ENCODE data around the gene GOLGA7B.
A peak's percentile ranks its signal among the peaks of the same experiment; 100 is the strongest.

Gene GOLGA7B

DNA sequence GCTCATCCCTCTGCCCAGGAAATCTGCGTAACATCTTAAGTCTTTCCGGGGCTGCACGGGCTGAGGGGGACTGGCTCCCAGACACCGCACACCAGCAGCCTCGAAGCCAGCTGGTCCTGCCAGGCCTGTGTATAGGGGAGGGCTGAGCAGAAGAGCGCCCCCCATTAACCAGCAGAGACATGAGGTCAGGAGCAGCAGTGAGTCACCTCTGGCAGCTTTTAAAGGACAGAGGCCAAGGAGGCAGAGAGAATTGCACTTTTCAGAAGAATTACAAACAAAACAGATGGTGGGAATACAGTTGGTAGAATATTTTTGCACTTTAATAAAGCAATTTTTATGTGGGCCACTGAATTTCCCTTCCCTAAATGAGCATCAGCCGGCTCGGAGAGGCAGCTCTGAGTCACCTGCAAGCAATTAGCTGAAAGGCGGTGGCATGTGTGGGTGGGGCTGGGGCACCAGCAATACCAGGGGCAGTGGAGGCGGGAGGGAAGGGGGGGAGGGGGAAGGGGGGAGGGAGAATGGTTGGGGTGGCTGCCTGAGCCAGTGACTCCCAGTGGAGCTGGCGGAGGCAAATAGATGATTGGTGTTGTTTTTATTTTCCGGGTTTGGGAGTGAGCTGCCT, 39.1 kb downstream of the GOLGA7B start:
- H3K9ac ChIP-seq (ENCODE audit: low read depth, low read length): peak overlapping the region; percentile 40
- no peaks in the 10 kb centered on the region for H3K36me3 ChIP-seq (ENCODE audit: insufficient read depth, low read length)
- H3K4me1 ChIP-seq (ENCODE audit: insufficient read depth, low read length): peaks cover 24% of the 10 kb centered on the region
- H3K9me3 ChIP-seq (ENCODE audit: control insufficient read depth, insufficient read depth, low read length): no peaks in the 10 kb centered on the region

DNA sequence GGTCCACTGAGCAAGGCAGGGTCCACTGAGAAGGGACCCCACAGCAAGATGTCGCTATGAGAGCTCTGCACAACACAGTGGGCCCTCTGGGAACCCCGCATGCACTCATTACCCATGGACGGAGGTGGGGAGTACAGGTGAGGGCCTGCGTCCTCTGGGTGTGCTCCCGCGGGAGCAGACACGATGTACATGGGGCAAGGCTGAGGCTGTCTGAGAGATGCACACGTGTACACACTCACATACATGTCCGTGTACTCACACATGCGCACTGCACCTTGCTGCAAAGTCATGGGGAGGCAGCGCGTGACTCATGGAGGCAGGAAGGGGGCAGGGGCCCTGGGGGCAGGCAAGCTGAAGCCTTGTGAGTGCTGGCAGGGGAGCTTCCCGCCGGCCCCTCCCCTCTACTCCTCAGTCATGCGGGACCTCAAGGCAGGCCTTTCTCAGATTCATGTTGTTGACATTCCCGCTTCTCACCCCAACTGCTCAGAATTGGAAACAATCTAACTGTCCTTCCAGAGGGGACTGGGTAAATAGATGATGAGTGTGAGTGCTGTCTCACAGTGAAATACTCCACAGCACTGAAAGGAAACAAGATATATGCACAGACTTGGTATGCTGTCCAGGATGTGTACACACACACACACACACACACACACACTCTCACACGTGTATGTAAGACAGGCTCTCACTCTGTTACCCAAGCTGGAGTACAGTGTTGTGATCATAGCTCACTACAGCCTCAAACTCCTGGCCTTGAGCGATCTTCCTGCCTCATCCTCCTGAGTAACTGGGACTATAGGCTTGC, 40.0 kb downstream of the GOLGA7B start:
- Histone ChIP-seq H3K36me3 (ENCODE audit: insufficient read depth, low read length) (no peaks in the 10 kb centered on the region), H3K9me3 (ENCODE audit: control insufficient read depth, insufficient read depth, low read length) (no peaks in the 10 kb centered on the region), H3K9ac (ENCODE audit: low read depth, low read length) (peak overlapping the region; percentile 40), H3K4me1 (ENCODE audit: insufficient read depth, low read length) (peaks cover 24% of the 10 kb centered on the region)

DNA sequence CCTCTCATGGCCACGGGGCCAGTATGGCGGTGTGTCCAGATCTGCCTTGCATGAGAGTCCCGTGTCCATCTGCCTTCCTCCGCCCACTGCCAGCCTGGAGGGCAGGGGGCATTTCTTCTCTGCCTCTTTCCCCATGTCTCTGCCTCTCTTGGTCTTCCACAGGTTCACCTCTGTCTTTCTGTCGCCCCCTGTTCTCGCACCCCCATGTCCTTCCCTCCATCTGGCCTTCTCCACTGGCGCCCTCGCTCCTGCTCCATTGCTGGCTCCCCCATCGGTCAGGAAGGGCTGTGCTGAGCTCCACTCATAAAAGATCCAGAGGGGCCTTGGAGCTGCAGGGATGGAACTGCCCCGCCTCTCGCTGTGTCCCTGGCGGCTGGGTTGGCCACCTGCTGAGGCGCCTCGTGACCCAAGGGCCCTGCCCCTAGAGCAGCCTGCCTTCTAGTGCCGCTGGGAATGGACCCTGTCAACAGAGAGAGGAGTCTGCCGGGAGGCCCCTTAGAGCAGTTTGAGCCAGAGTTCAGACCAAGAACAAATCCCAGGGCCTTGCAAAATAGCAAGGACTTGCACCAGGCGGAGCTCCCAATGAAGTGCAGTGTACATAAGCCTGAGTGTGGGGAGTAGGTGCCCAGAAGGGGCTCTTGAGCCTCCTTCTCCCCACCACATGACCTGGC, 42.0 kb downstream of the GOLGA7B start:
- Histone ChIP-seq H3K4me1 (ENCODE audit: insufficient read depth, low read length) (peaks cover 24% of the 10 kb centered on the region), H3K36me3 (ENCODE audit: insufficient read depth, low read length) (no peaks in the 10 kb centered on the region), H3K9ac (ENCODE audit: low read depth, low read length) (no peak overlapping the region), H3K9me3 (ENCODE audit: control insufficient read depth, insufficient read depth, low read length) (no peaks in the 10 kb centered on the region)

DNA sequence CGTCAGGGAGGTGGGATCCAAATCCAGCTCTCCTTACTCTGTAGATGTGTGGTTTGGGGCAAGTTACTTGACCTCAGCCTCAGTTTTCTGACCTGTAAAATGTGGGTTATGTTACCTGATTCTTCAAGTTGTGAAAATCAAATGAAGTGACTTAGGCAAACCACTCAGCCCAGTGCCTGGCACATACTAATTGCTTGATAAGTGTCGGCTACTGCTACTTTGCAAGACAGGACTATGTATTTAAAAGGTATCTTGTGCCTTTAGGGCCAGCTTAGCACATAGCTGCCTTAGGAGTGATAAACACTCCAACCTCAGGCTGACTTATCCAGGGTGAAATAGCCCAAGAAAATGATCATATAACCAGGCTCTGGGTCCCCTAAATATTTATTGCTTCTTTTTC, 42.9 kb downstream of the GOLGA7B start:
- Histone ChIP-seq H3K36me3 (ENCODE audit: insufficient read depth, low read length) (no peaks in the 10 kb centered on the region), H3K9ac (ENCODE audit: low read depth, low read length) (no peak overlapping the region), H3K4me1 (ENCODE audit: insufficient read depth, low read length) (peaks cover 24% of the 10 kb centered on the region), H3K9me3 (ENCODE audit: control insufficient read depth, insufficient read depth, low read length) (no peaks in the 10 kb centered on the region)

DNA sequence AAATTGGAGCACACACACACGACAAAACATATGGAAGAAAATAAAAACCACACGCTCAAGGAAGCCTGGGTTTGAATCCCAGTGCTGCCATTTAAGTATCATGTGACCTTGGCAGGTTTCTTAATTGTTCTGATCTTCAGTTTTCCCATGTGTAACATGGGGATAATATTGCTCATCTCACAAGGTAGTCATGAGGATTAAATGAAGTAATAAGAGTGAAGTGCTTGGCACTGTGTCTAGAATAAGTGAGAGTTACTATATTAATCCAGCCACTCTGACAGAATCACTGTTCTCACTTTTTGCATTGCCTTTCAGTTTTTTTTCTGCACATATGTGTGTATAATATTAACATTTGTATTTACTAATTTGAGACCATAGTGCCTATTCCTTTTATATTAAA, 43.3 kb downstream of the GOLGA7B start:
- Histone ChIP-seq H3K36me3 (ENCODE audit: insufficient read depth, low read length) (no peaks in the 10 kb centered on the region), H3K4me1 (ENCODE audit: insufficient read depth, low read length) (peaks cover 20% of the 10 kb centered on the region), H3K9ac (ENCODE audit: low read depth, low read length) (no peak overlapping the region), H3K9me3 (ENCODE audit: control insufficient read depth, insufficient read depth, low read length) (no peaks in the 10 kb centered on the region)

DNA sequence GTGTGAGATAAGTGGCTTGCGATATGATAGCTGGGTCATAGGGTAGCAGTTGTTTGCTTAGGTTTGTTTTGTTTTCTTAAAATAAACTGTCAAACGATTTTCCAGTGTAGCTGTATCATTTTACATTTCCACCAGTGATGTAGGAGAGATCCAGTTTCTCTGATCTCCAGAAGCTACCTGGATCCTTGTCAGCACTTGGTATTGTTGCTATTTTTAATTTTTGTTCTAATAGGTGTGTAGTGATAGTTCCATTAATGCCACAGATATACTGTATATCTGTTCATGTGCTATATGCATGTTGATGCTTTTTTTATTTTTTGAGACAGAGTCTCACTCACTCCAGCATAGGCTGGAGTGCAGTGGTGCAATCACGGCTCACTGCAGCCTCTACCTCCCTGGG, 44.4 kb downstream of the GOLGA7B start:
- Histone ChIP-seq H3K4me1 (ENCODE audit: insufficient read depth, low read length) (peaks cover 17% of the 10 kb centered on the region), H3K36me3 (ENCODE audit: insufficient read depth, low read length) (no peaks in the 10 kb centered on the region), H3K9me3 (ENCODE audit: control insufficient read depth, insufficient read depth, low read length) (no peaks in the 10 kb centered on the region), H3K9ac (ENCODE audit: low read depth, low read length) (no peak overlapping the region)

DNA sequence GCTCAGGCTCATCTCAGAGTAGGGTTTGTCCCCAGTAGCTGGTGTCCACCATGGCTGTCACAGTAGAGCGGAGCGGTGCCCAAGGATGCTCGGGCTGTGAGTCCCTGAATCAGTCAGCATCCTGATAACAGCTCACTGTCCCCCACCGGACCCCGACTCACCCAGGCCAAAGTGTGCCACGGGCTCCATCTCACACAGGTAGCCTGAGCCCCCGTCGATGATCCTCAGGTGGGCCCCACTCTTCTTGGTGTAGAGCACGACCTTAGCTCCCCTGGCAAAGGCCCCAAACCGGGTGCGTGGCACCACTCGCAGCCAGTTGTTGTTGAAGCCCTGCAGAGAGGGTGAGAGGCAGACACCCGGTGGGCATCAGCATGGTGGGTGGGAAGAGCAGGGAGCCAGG, 45.4 kb downstream of the GOLGA7B start:
- Histone ChIP-seq H3K9me3 (ENCODE audit: control insufficient read depth, insufficient read depth, low read length) (no peaks in the 10 kb centered on the region), H3K36me3 (ENCODE audit: insufficient read depth, low read length) (no peaks in the 10 kb centered on the region)

DNA sequence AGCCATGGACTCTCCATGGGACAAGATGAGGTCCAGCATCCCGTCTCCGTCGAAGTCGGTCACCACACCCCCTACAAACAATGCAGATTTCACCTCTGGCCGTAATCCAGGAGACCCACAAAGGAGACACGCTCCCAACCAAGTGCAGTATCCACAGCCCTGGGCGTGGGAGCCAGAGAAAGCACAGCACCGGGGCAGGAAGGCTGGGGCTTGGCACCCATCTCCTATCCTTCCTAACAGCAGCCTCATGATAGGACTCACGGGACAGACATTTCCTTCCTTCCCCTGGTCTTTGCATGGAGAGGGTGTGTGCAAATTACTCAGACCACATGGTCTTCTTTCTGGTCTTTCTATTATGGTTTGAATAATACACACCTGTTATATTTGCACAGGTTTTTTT, 46.3 kb downstream of the GOLGA7B start:
- peaks cover 6% of the 10 kb centered on the region; the same call in 1 of the 2 replicates for H3K4me1 ChIP-seq (ENCODE audit: insufficient read depth, low read length)
- H3K36me3 ChIP-seq (ENCODE audit: insufficient read depth, low read length): no peaks in the 10 kb centered on the region
- no peaks in the 10 kb centered on the region for H3K9me3 ChIP-seq (ENCODE audit: control insufficient read depth, insufficient read depth, low read length)
- no peak overlapping the region for H3K9ac ChIP-seq (ENCODE audit: low read depth, low read length)

More for the DNA sequence above, 45.4 kb downstream of the GOLGA7B start:
- H3K4me1 ChIP-seq (ENCODE audit: insufficient read depth, low read length): peaks cover 11% of the 10 kb centered on the region
- H3K9ac ChIP-seq (ENCODE audit: low read depth, low read length): no peak overlapping the region

DNA sequence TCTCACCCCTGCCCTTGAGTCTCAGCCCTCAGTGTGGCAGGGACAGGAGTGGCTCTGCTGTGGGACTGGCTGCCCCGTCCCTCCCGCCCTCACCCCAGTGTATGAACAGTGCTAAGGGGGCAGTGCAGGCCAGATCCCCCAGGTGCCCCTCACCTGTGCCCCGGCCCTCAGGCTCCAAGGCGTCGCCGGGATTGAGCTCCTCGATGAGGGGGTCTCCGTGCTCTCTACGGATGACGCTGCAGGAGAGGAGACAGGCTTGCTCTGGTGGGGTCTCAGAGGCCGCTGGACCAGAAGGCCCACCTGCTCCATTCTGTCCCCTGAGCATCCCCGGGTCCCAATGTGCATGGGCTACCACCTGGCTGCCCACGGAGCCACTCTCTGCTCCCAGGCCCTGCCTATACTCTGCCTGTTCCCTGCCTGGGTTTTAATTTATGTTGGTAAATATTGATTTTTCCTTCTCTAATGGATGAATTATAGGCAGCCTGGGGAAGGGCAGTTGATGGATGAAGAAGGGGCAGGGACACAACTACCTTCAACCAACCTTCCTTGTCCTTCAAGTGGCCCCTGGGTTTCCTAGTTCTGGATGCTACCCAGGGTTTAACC, 47.2 kb downstream of the GOLGA7B start:
- H3K9me3 ChIP-seq (ENCODE audit: control insufficient read depth, insufficient read depth, low read length): no peaks in the 10 kb centered on the region
- H3K36me3 ChIP-seq (ENCODE audit: insufficient read depth, low read length): no peaks in the 10 kb centered on the region
- peaks cover 6% of the 10 kb centered on the region; the same call in 1 of the 2 replicates for H3K4me1 ChIP-seq (ENCODE audit: insufficient read depth, low read length)
- H3K9ac ChIP-seq (ENCODE audit: low read depth, low read length): no peak overlapping the region

DNA sequence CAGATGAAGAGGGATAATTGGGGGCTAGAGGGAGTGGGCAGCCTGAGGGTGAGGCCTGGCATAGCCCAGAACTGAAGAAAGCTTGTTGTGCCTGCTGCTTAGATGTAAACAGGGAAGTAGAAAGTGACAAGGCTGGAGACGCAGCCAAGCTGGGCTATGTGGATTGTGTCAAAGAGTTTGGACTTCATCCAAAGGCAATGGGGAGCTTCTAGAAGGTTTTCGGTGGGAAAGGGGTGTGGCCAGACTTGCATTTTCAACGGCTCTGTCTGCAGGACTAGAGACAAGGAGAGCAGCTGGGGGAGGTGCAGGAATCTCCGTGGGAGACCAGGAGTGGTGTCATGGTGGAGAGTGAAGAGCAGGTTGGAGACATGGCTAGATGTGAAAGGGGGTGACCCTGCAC, 48.8 kb downstream of the GOLGA7B start:
- no peaks in the 10 kb centered on the region for H3K36me3 ChIP-seq (ENCODE audit: insufficient read depth, low read length)
- H3K9ac ChIP-seq (ENCODE audit: low read depth, low read length): no peak overlapping the region
- peaks cover 6% of the 10 kb centered on the region; the same call in 1 of the 2 replicates for H3K4me1 ChIP-seq (ENCODE audit: insufficient read depth, low read length)
- no peaks in the 10 kb centered on the region for H3K9me3 ChIP-seq (ENCODE audit: control insufficient read depth, insufficient read depth, low read length)

DNA sequence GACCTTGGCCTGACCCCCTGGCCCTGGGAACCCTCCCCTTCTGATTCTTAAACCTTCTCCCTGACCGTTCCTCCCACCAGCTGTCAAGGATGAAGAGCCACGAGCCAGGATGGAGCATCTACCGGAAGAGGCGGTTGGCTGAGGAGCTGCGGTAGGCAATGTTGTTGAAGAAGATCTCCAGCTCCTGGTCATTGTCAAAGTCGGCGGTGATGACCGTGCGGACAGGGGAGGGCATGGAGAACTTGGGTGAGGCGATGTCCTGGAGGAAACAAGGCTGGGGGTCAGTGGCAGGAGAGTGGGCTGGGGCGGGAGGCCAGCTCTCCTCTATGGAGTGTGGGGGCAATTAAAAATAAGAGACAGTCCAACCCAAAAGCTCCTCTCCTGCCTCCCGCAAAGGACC, 51.7 kb downstream of the GOLGA7B start:
- Histone ChIP-seq H3K36me3 (ENCODE audit: insufficient read depth, low read length) (no peaks in the 10 kb centered on the region), H3K9ac (ENCODE audit: low read depth, low read length) (no peak overlapping the region), H3K4me1 (ENCODE audit: insufficient read depth, low read length) (peaks cover 10% of the 10 kb centered on the region; the same call in 1 of the 2 replicates), H3K9me3 (ENCODE audit: control insufficient read depth, insufficient read depth, low read length) (no peaks in the 10 kb centered on the region)

DNA sequence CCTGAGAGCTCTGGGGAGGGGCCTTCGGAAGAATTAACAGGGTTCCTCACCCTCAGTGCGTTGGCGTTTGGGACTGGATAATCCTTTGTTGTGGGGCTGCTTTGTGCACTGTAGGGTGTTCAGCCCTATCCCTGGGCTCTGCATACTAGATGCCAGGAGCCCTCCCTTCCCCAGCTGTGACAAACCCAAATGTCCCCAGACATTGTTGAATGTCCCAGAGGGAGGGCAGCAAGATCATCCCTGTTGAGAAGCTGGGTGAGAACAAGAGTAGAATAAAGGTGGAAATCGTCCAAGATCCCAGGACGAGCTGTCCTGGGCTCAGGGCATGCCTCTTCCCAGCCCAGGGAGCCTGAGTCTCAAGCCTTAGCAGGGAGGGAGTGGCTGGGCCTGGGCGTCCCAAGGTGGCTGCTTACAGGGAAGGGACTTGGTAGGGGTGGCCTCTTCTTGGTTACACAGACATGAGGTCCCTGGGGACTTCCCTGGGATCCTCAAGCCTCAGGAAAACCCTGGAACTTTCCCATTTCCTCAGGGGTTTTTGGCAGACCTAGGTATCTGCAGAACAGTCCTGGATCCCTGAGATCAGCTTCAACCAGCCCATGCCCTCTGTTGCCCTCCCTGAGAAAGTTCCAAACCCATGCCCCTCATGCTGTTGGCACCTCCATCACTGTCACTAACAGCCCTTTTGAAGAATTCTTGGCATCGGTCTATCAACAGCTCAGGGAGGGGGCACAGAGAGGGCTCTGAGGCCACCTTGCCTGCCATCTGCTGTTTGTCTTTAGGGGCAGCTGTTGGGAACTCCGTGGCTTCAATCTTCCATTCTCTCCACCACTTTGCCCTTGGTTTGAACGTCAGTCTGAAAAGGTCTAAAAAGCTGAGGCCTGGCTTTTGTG, 53.7 kb downstream of the GOLGA7B start:
- H3K9me3 ChIP-seq (ENCODE audit: control insufficient read depth, insufficient read depth, low read length): no peaks in the 10 kb centered on the region
- no peaks in the 10 kb centered on the region for H3K36me3 ChIP-seq (ENCODE audit: insufficient read depth, low read length)
- H3K4me1 ChIP-seq (ENCODE audit: insufficient read depth, low read length): peaks cover 8% of the 10 kb centered on the region; the same call in 1 of the 2 replicates
- no peak overlapping the region for H3K9ac ChIP-seq (ENCODE audit: low read depth, low read length)

DNA sequence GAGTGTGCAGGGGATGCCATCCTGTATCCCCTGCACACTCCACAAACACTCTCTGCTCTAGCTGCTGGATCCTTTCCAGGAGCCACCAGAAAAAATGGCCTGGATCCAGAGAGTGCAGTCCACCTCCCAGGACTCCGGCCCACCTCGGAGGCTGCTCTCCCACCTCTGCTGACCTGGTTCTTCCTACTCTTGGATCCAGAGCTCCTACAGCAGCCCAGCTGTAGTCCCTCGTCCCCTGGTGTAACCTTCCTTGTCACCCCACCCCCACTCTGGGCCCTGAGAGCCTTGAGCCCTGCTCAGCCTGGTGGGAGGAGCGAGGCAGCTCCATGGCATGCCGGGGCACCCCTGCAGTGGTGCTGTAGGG, 54.4 kb downstream of the GOLGA7B start:
- H3K36me3 ChIP-seq (ENCODE audit: insufficient read depth, low read length): no peaks in the 10 kb centered on the region
- 0 out of 2 replicates have a peak, but pooled peaks cover 4% of the 10 kb centered on the region for H3K4me1 ChIP-seq (ENCODE audit: insufficient read depth, low read length)
- H3K9ac ChIP-seq (ENCODE audit: low read depth, low read length): no peak overlapping the region
- H3K9me3 ChIP-seq (ENCODE audit: control insufficient read depth, insufficient read depth, low read length): no peaks in the 10 kb centered on the region

DNA sequence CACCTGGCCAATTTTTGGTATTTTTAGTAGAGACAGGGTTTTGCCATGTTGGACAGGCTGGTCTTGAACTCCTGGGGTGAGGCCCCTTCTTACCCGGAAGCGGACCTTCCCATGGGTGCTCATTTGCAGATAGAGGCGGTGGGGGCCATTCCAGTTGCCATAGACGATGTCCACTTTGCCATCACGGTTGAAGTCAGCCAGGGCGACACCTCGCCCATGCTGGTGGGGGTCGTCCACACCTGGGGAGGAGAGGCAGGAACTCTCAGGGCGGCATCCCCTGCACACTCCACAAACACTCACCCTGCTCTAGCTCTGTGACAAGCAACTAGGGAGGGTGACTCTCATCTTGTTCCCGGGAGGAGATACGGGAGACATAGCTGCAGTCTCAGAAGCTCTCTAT, 54.9 kb downstream of the GOLGA7B start:
- H3K9me3 ChIP-seq (ENCODE audit: control insufficient read depth, insufficient read depth, low read length): no peaks in the 10 kb centered on the region
- H3K9ac ChIP-seq (ENCODE audit: low read depth, low read length): no peak overlapping the region
- 0 out of 2 replicates have a peak, but pooled peaks cover 4% of the 10 kb centered on the region for H3K4me1 ChIP-seq (ENCODE audit: insufficient read depth, low read length)
- H3K36me3 ChIP-seq (ENCODE audit: insufficient read depth, low read length): no peaks in the 10 kb centered on the region

All from ES-I3 (cell line).